ENCODE data around the gene ADAM19.
"Not testable (repeated sequence)": the region's sequence is repeated elsewhere in the genome, so short reads cannot be mapped to it uniquely, and the experiment has no call there.

Gene ADAM19

GRCh38 chr5:157513182-157513581 lies 62.4 kb downstream of the ADAM19 start:
- DNase-seq: no peak

DNA sequence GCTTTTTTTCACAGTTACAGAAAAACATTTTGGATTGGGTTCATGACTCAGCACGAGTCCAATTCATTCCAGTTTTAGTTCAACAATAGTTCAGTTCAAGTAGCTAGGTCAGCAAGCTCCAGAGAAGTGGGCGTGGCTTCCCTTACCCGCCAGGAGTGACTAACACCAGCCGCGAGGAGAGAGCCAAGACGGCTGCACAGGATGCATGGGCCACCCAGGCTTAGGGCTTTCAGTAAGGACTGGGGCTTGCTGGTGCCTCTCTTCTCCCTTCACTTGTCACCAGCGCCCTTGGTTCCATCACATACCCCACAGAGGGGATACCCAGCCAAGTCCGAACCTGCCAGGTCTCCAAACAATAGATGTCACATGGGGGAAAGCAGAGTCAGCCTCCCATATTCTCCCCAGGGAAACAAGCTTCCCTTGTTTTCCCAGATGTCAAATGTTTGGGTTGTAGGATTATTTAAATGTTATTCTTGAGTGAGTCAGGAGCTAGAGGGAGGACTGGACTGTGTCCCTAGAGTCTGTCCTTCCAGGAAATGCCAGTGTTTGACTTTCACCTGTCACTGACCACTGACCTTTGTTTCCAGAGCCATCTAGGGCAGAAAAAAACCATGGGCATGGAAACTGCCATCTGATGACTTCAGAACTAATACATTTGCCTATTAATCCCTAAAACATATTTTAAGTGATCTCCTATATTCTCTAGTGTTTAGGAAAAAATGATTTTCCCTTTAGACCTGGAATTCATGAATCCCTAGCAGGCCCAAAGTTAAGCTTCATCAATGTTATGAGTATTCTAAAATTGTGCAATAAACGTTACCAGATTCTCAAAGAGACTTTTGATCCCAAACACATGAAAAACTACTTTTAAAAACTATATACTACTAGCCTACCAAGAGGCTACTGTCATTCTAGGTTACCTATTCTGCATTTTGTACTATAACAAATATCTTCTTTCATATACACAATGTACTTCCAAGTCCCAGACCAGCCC lies 63.6 kb downstream of the ADAM19 start:
- DNase-seq: no peak

GRCh38 chr5:157510682-157511081 lies 64.9 kb downstream of the ADAM19 start:
- DNase-seq: no peak

DNA sequence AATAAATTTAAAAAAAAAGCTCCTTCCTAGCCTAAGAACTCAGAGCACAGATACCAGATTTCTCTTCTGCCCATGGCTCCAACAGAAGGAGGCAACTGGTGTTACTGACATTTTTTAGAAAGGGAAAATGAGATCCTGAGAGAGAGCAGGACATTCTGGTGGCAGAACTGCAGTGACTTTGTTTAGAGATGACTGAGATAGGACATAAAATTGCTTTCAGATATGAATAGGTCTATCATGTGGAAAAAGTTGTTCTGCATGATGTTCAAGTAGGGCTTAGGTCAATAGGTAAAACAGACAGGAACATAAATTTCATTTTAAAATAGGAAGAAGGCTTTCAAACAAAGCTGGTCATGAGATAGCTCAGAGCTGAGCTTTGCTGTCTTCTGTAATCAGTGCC lies 66.0 kb downstream of the ADAM19 start:
- DNase-seq: no peak

DNA sequence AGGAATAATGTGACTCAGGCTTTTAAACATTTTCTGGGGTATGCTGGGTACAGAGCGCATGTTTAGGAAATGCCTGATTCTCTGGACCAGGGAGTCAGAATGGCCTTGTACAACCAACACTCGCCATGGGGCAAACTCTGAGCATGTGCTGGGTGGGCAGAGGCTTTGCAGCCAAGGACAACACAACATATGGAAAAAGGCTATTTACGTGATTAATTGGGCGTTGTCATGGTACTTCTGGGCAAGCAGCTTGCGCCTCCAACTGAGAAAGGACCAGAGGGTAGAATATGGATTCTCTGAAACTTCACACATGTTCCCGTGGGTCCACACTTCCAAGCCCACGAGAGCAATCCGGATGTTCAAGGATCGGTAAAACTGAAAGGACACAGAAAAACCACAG lies 66.5 kb downstream of the ADAM19 start:
- DNase-seq: no peak

- no peak for DNase-seq
These were observed 68.4 kb downstream of the ADAM19 start for GRCh38 chr5:157506981-157507780.

GRCh38 chr5:157506066-157506590 lies 69.4 kb downstream of the ADAM19 start:
- DNase-seq: no peak

GRCh38 chr5:157505496-157505895 lies 70.1 kb downstream of the ADAM19 start:
- DNase-seq: no peak

DNA sequence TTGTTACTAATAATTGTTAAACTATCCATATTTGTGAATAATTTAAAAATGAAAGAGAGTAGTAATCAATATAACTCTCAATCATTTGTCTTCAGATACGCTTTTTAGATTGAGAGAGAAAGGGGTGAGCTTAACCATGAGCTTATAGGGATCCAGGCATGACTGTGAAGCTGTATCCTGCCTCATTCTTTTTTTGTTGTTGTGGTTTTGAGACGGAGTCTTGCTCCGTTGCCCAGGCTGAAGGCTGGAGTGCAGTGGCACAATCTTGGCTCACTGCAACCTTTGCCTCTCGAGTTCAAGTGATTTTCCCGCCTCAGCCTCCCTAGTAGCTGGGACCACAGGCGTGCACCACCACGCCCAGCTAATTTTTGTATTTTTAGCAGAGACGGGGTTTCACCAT lies 71.5 kb downstream of the ADAM19 start:
- DNase-seq: no peak

- DNase-seq: no peak
These were observed 73.4 kb downstream of the ADAM19 start for GRCh38 chr5:157502143-157502647.

GRCh38 chr5:157497875-157498611 lies 77.5 kb downstream of the ADAM19 start:
- DNase-seq: no peak

GRCh38 chr5:157496864-157497263 lies 78.7 kb downstream of the ADAM19 start:
- DNase-seq: no peak

GRCh38 chr5:157494178-157494832 lies 81.3 kb downstream of the ADAM19 start:
- DNase-seq: no peak

GRCh38 chr5:157492886-157493285 lies 82.7 kb downstream of the ADAM19 start:
- DNase-seq: no peak

- no peak for DNase-seq
These were observed 84.0 kb downstream of the ADAM19 start for GRCh38 chr5:157491471-157491995.

GRCh38 chr5:157487358-157487757 lies 88.2 kb downstream of the ADAM19 start:
- DNase-seq: no peak

GRCh38 chr5:157486861-157487260 lies 88.7 kb downstream of the ADAM19 start:
- no peak for DNase-seq

- no peak for DNase-seq
These were observed 89.3 kb downstream of the ADAM19 start for GRCh38 chr5:157486221-157486681.

DNA sequence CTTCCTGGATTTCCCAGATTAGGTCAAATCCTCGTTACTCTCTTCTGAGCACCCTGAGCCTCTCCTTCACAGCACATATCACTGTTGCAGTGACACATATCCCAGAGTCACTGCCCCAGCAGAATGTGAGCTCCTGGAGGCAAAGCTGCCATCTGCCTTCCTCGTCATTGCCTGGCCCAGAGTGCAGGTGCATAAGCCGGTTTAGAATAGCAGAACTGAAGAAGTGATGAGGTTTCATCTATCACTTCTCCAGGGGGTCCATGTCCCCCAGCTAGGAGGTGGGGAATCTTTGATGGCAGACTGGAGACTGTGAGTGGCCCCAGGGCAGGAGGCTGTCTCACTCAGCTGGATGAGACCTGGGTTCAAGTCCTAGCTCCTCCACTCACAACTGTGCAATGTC lies 89.8 kb downstream of the ADAM19 start:
- no peak for DNase-seq

DNA sequence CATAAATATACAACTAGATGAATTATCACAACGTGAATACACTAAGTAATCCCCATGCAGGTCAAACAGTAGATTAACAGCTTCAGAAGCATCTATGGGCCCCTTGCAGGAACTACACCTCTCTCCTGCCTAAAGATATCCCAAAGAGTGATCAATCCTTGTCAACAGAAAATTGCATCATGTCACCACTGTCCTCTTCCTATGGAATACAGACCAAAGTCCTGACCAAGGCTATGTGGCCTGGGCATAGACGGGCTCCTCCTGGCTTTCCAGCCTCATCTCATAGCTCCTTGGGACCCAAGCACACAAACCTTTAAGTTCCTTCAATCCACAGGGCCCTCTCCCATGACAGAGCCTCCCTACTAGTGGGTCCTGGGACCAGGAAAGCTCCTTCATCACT lies 90.2 kb downstream of the ADAM19 start:
- DNase-seq: no peak

DNA sequence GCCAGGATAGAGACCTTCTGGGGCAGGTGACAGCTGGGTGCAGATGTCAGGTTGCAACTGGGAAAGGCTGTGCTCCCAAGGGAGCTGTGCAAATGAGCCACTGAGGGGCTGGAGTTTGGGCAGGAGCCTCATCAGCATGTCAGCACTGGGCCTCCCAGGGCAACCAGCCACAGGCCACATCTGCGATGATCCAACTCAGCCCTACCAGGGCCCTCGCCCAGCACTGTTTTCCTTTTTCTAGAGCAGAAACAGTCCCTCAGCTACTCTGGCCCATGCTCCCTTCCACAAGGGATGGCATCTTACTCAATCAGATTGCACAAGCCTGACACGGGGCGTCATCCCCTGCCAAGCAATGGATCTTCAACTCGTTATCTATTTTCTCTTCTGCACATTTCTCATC lies 90.8 kb downstream of the ADAM19 start:
- peak; percentile 18 to 44 for DNase-seq

DNA sequence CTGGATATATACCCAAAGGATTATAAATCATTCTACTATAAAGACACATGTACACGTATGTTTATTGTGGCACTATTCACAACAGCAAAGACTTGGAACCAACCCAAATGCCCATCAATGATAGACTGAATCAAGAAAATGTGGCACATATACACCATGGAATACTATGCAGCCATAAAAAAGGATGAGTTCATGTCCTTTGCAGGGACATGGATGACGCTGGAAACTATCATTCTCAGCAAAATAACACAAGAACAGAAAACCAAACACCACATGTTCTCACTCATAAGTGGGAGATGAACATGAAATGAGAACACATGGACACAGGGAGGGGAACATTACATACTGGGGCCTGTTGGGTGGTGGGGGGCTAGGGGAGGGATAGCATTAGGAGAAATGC lies 92.9 kb downstream of the ADAM19 start:
- DNase-seq: not testable (repeated sequence)
